Measurements from ENCODE around the gene SYT4.

The SYT4 gene

DNA sequence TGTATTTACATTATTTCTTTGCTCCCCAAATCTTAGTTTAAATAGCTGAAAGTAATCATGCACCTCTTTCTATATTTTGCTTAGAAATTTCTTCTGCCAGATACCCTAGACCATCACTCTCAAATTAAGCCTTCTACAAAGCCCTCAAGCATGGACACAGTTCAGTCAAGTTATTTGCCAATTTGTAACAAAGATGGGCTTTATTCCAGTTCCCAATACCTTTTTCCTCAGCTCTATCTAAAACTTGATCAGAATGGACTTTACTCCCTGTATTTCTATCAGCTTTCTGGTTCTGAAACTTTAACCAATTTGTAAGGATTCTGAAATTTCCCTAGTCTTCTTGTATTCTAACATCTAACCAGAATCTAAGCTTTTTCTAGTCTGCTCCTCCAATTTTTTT is 56.6 kb downstream of the SYT4 start:
- no peaks in the 10 kb centered on the region for H3K36me3 ChIP-seq (ENCODE audit: insufficient read depth, low read length)
- TF ChIP-seq EZH2phosphoT487 (IDR thresholded peaks at IDR 0.05; ENCODE audit: borderline replicate concordance), result no peak
- TF ChIP-seq, protein P1, sequence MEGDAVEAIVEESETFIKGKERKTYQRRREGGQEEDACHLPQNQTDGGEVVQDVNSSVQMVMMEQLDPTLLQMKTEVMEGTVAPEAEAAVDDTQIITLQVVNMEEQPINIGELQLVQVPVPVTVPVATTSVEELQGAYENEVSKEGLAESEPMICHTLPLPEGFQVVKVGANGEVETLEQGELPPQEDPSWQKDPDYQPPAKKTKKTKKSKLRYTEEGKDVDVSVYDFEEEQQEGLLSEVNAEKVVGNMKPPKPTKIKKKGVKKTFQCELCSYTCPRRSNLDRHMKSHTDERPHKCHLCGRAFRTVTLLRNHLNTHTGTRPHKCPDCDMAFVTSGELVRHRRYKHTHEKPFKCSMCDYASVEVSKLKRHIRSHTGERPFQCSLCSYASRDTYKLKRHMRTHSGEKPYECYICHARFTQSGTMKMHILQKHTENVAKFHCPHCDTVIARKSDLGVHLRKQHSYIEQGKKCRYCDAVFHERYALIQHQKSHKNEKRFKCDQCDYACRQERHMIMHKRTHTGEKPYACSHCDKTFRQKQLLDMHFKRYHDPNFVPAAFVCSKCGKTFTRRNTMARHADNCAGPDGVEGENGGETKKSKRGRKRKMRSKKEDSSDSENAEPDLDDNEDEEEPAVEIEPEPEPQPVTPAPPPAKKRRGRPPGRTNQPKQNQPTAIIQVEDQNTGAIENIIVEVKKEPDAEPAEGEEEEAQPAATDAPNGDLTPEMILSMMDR (conservative IDR thresholded peaks at IDR 0.05; ENCODE audit: low read length), result no peak
- H3K4me1 ChIP-seq (ENCODE audit: insufficient read depth, low read length, poor library complexity, severe bottlenecking), result no peaks in the 10 kb centered on the region
- H3K79me2 ChIP-seq (ENCODE audit: insufficient read depth, low read length), result no peaks in the 10 kb centered on the region
- no peak overlapping the region for H3K9ac ChIP-seq (ENCODE audit: low read depth, low read length, poor library complexity, severe bottlenecking)
- H3K27me3 ChIP-seq (ENCODE audit: insufficient read depth, low read length, poor library complexity, severe bottlenecking), result no peaks in the 10 kb centered on the region
- no peak overlapping the region for H3K4me3 ChIP-seq (ENCODE audit: low read length, poor library complexity, severe bottlenecking)
- H3F3A ChIP-seq (ENCODE audit: low read depth), result no peaks in the 10 kb centered on the region
- H3K4me2 ChIP-seq (ENCODE audit: low read depth, low read length, poor library complexity, severe bottlenecking), result no peak overlapping the region
- no peak overlapping the region for H2AFZ ChIP-seq (ENCODE audit: low read length)
- H4K20me1 ChIP-seq (ENCODE audit: insufficient read depth, low read length, poor library complexity, severe bottlenecking), result no peaks in the 10 kb centered on the region
- H3K9me3 ChIP-seq (ENCODE audit: insufficient read depth, low read depth, low read length), result no peaks in the 10 kb centered on the region
- no peaks in the 10 kb centered on the region for H3K9me2 ChIP-seq (replicated peaks; ENCODE audit: low read depth, low read length)
